ENCODE results near the gene NLRP9.
"Not testable (repeated sequence)": the region's sequence is repeated elsewhere in the genome, so short reads cannot be mapped to it uniquely, and the experiment has no call there.

DNA sequence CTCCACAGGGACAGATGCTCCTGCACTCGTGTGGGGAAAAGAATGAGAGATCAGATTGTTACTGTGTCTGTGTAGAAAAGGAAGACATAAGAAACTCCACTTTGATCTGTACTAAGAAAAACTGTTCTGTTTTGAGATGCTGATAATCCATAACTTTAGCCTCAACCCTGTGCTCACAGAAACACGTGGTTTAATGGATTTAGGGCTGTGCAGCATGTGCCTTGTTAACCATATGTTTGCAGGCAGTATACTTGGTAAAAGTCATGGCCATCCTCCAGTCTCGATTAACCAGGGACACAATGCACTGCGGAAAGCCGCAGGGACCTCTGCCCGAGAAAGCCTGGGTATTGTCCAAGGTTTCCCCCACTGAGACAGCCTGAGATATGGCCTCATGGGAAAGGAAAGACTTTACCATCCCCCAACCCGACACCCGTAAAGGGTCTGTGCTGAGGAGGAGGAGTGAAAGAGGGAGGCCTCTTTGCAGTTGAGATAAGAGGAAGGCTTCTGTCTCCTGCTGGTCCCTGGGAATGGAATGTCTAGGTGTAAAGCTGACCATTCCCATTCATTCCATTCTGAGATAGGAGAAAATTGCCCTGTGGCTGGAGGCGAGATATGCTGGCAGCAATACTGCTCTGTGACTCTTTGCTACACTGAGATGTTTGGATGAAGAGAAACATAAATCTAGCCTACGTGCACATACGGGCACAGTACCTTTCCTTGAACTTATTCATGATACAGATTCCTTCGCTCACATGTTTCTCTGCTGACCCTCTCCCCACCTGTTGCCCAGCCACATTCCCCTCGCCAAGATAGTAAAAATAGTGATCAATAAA is 20.1 kb downstream of the NLRP9 start:
- TF ChIP-seq ZNF274 (IDR thresholded peaks at IDR 0.05; ENCODE audit: low read depth, low read length); SUZ12 (IDR thresholded peaks at IDR 0.05; ENCODE audit: extremely low read depth, insufficient read depth, insufficient read length); YY1 (IDR thresholded peaks at IDR 0.05; ENCODE audit: insufficient read depth, insufficient read length): not testable (repeated sequence)

Measured in NT2/D1 (cell line).